GM23338 (cell line): ENCODE results near the gene AP3B2. TPM values are rescaled to one million over a fixed set of nuclear protein-coding genes. Genes with fewer than 3 reads are reported as not detected.

ENCODE experiments used
- ATAC-seq: fragments of 200-7000 bp; cut with Tn5 transposase; 3 replicates; pipeline ENCODE4 v1.9.1; 2020
- DNase-seq: peaks from one replicate; pipeline ENCODE4 v3.0.0-alpha.2; 2015; ENCODE audit warnings: low spot score
- H2AFZ ChIP-seq: fragments of 200-600 bp; sonication (generic); 2 replicates; pipeline ENCODE4 v1.8.0; 2016; ENCODE audit warnings: antibody characterized with exemption, mild to moderate bottlenecking, moderate library complexity
- H3F3A ChIP-seq: fragments of 200-600 bp; sonication (generic); replicated peaks from 2 replicates; pipeline ENCODE4 v1.8.0; 2017; ENCODE audit warnings: antibody characterized with exemption, mixed run types, low read depth
- H3K27ac ChIP-seq: fragments of 200-600 bp; sonication (generic); 2 replicates; pipeline ENCODE4 v1.6.1; 2016; ENCODE audit warnings: low read depth
- H3K27me3 ChIP-seq: fragments of 200-600 bp; sonication (generic); 2 replicates; pipeline ENCODE4 v1.8.0; 2016; ENCODE audit warnings: mild to moderate bottlenecking, mixed run types, moderate library complexity; ENCODE audit not compliant: insufficient read depth
- H3K36me3 ChIP-seq: fragments of 200-600 bp; sonication (generic); 2 replicates; pipeline ENCODE4 v1.8.0; 2016; ENCODE audit warnings: mild to moderate bottlenecking; ENCODE audit not compliant: insufficient read depth
- H3K4me1 ChIP-seq: fragments of 200-600 bp; sonication (generic); 2 replicates; pipeline ENCODE4 v1.8.0; 2016; ENCODE audit warnings: mild to moderate bottlenecking, moderate library complexity; ENCODE audit not compliant: insufficient read depth
- H3K4me2 ChIP-seq: fragments of 200-600 bp; sonication (generic); 2 replicates; pipeline ENCODE4 v1.7.1; 2017; ENCODE audit warnings: mixed run types
- H3K4me3 ChIP-seq: fragments of 200-600 bp; sonication (generic); 2 replicates; pipeline ENCODE4 v1.6.1; 2016; ENCODE audit warnings: mixed run types
- H3K79me2 ChIP-seq: fragments of 200-600 bp; sonication (generic); replicated peaks from 2 replicates; pipeline ENCODE4 v1.8.0; 2017; ENCODE audit warnings: mild to moderate bottlenecking; ENCODE audit not compliant: insufficient read depth
- H3K9me2 ChIP-seq: fragments of 200-600 bp; sonication (generic); 2 replicates; pipeline ENCODE4 v1.8.0; 2017; ENCODE audit not compliant: insufficient read depth
- H4K20me1 ChIP-seq: fragments of 200-600 bp; sonication (generic); replicated peaks from 2 replicates; pipeline ENCODE4 v1.8.0; 2017; ENCODE audit warnings: mild to moderate bottlenecking; ENCODE audit not compliant: insufficient read depth
- H3K27ac Mint-ChIP-seq: 2 replicates; pipeline ENCODE4 v1.8.0; 2020; ENCODE audit warnings: inconsistent platforms, mild to moderate bottlenecking, moderate library complexity, mixed read lengths
- H3K27me3 Mint-ChIP-seq: 3 replicates; pipeline ENCODE4 v1.8.0; 2022; ENCODE audit warnings: low read depth, mild to moderate bottlenecking, moderate library complexity, mixed read lengths, inconsistent platforms; ENCODE audit not compliant: insufficient read depth, poor library complexity
- H3K36me3 Mint-ChIP-seq: 3 replicates; pipeline ENCODE4 v1.8.0; 2021; ENCODE audit warnings: low read depth, mild to moderate bottlenecking, inconsistent platforms, moderate library complexity, mixed read lengths
- H3K4me1 Mint-ChIP-seq: 3 replicates; pipeline ENCODE4 v1.8.0; 2020; ENCODE audit warnings: mild to moderate bottlenecking, inconsistent platforms, mixed read lengths
- H3K4me3 Mint-ChIP-seq: 3 replicates; pipeline ENCODE4 v1.8.0; 2021; ENCODE audit warnings: moderate library complexity, mild to moderate bottlenecking, inconsistent platforms, mixed read lengths
- H3K9me3 Mint-ChIP-seq: 3 replicates; pipeline ENCODE4 v1.8.0; 2020; ENCODE audit warnings: moderate library complexity, mild to moderate bottlenecking, inconsistent platforms, mixed read lengths
- CREB1 ChIP-seq: fragments of 250-450 bp; sonication (Bioruptor Pico); IDR thresholded peaks from 2 replicates; pipeline ENCODE4 v1.5.0; 2020; ENCODE audit warnings: low read depth, mild to moderate bottlenecking, moderate library complexity
- EZH2 ChIP-seq: fragments of 200-600 bp; sonication (generic); IDR thresholded peaks from one replicate; pipeline ENCODE4 v1.8.0; 2017; ENCODE audit warnings: antibody characterized with exemption, mild to moderate bottlenecking, low read depth; ENCODE audit not compliant: unreplicated experiment
- EZH2phosphoT487 ChIP-seq: fragments of 200-600 bp; sonication (generic); IDR thresholded peaks from one replicate; pipeline ENCODE4 v1.8.1; 2018; ENCODE audit warnings: antibody characterized with exemption; ENCODE audit not compliant: unreplicated experiment
- JUNB ChIP-seq: IDR thresholded peaks from one replicate; pipeline ENCODE4 v1.6.1; 2016; ENCODE audit warnings: antibody characterized with exemption; ENCODE audit not compliant: unreplicated experiment
- NANOG ChIP-seq: IDR thresholded peaks from 2 replicates; pipeline ENCODE4 v1.6.1; 2016; ENCODE audit warnings: antibody characterized with exemption, borderline replicate concordance
- POLR2AphosphoS5 ChIP-seq: IDR thresholded peaks from 2 replicates; pipeline ENCODE4 v1.6.1; 2016; ENCODE audit warnings: antibody characterized with exemption, low read depth
- STAT1 ChIP-seq: IDR thresholded peaks from one replicate; pipeline ENCODE4 v1.6.1; 2016; ENCODE audit warnings: antibody characterized with exemption; ENCODE audit not compliant: unreplicated experiment
- ZNF114 ChIP-seq: fragments of 250-450 bp; sonication (Bioruptor Pico); IDR thresholded peaks from 2 replicates; pipeline ENCODE4 v1.5.0; 2020; ENCODE audit warnings: mild to moderate bottlenecking, moderate library complexity
- ZNF331 ChIP-seq: fragments of 250-450 bp; sonication (Bioruptor Pico); IDR thresholded peaks from 2 replicates; pipeline ENCODE4 v1.5.0; 2020; ENCODE audit warnings: low read depth, mild to moderate bottlenecking, moderate library complexity
- polyA plus RNA-seq: library from polyadenylated mRNA; unstranded; fragments of >200 nt; fragmentation: Nextera tagmentation; extraction: Ambion mirVana; gene quantifications from 2 replicates; pipeline ENCODE4 v1.2.1, GENCODE V29; 2016
- total RNA-seq: library from RNA; depleted of rRNA; stranded (reverse); fragments of >200 nt; shearing (Covaris generic); gene quantifications from 2 replicates; pipeline ENCODE4 v1.2.3, GENCODE V29; 2014
- TF ChIP-seq, protein P1 (sequence below): IDR thresholded peaks from 2 replicates; pipeline ENCODE4 v1.6.1; 2016; ENCODE audit warnings: antibody characterized with exemption
- TF ChIP-seq, protein P2 (sequence below): IDR thresholded peaks from one replicate; pipeline ENCODE4 v1.6.1; 2018; ENCODE audit warnings: antibody characterized with exemption; ENCODE audit not compliant: unreplicated experiment
- TF ChIP-seq, protein P3 (sequence below), 2 experiments: fragments of 200-600 bp in 1 of 2; sonication (generic) in 1 of 2; conservative IDR thresholded peaks; 2 replicates each; pipeline versions ENCODE4 v1.5.1 to v1.6.1; 2016 to 2017; ENCODE audit warnings: antibody characterized with exemption in 2 of 2, low read depth in 2 of 2, mild to moderate bottlenecking in 2 of 2, moderate library complexity in 1 of 2

Gene AP3B2
- total and polyA plus RNA-seq, 2 experiments from 2014 or later = 9.5 to 19.2 TPM

DNA sequence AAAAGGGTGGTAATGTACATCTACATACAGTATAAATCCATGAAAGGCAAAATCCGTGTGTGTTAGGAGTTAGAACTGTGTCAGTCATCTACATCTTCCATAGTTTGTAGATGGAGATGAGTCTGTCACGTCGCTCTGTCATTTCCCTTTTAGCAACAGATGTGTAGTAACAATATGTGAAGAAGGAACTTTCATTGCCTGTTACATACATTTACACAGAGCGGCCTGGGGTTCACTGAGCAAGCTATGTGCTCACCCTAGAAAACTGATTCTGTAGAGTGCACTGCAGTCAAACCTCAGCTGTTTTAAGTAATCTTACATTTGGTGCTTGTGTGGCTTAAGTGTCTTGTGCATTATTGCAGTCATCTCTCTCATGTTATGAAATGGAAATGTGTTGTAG is 41.6 kb upstream of the AP3B2 start:
- Mint-ChIP-seq H3K27me3 (peaks cover 4% of the 10 kb centered on the region), H3K4me3 (peak overlapping the region; percentile 96), H3K4me1 (peaks cover 10% of the 10 kb centered on the region), H3K36me3 (peaks cover 28% of the 10 kb centered on the region), H3K27ac (no peak overlapping the region), H3K9me3 (no peaks in the 10 kb centered on the region)
- peaks cover 11% of the 10 kb centered on the region for H4K20me1 ChIP-seq
- peaks cover 44% of the 10 kb centered on the region for H3K79me2 ChIP-seq
- H3K4me1 ChIP-seq = peaks cover 13% of the 10 kb centered on the region
- H3K4me3 ChIP-seq = peak overlapping the region; percentile 96
- ATAC-seq (no peak), DNase-seq (no peak)
- H3F3A ChIP-seq = peaks cover 5% of the 10 kb centered on the region; the same call in 1 of the 2 replicates
- peak overlapping the region; percentile 88 for H3K4me2 ChIP-seq
- no peak overlapping the region for H3K27ac ChIP-seq
- TF ChIP-seq EZH2phosphoT487 (no peak), NANOG (no peak), POLR2AphosphoS5 (no peak), CREB1 (CRISPR knock-in tag) (no peak), JUNB (no peak), EZH2 (no peak), ZNF331 (CRISPR knock-in tag) (no peak), ZNF114 (no peak), STAT1 (no peak)
- TF ChIP-seq, protein P1, sequence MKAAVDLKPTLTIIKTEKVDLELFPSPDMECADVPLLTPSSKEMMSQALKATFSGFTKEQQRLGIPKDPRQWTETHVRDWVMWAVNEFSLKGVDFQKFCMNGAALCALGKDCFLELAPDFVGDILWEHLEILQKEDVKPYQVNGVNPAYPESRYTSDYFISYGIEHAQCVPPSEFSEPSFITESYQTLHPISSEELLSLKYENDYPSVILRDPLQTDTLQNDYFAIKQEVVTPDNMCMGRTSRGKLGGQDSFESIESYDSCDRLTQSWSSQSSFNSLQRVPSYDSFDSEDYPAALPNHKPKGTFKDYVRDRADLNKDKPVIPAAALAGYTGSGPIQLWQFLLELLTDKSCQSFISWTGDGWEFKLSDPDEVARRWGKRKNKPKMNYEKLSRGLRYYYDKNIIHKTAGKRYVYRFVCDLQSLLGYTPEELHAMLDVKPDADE = no peak
- TF ChIP-seq, protein P2, sequence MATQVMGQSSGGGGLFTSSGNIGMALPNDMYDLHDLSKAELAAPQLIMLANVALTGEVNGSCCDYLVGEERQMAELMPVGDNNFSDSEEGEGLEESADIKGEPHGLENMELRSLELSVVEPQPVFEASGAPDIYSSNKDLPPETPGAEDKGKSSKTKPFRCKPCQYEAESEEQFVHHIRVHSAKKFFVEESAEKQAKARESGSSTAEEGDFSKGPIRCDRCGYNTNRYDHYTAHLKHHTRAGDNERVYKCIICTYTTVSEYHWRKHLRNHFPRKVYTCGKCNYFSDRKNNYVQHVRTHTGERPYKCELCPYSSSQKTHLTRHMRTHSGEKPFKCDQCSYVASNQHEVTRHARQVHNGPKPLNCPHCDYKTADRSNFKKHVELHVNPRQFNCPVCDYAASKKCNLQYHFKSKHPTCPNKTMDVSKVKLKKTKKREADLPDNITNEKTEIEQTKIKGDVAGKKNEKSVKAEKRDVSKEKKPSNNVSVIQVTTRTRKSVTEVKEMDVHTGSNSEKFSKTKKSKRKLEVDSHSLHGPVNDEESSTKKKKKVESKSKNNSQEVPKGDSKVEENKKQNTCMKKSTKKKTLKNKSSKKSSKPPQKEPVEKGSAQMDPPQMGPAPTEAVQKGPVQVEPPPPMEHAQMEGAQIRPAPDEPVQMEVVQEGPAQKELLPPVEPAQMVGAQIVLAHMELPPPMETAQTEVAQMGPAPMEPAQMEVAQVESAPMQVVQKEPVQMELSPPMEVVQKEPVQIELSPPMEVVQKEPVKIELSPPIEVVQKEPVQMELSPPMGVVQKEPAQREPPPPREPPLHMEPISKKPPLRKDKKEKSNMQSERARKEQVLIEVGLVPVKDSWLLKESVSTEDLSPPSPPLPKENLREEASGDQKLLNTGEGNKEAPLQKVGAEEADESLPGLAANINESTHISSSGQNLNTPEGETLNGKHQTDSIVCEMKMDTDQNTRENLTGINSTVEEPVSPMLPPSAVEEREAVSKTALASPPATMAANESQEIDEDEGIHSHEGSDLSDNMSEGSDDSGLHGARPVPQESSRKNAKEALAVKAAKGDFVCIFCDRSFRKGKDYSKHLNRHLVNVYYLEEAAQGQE = no peak
- TF ChIP-seq, protein P3, sequence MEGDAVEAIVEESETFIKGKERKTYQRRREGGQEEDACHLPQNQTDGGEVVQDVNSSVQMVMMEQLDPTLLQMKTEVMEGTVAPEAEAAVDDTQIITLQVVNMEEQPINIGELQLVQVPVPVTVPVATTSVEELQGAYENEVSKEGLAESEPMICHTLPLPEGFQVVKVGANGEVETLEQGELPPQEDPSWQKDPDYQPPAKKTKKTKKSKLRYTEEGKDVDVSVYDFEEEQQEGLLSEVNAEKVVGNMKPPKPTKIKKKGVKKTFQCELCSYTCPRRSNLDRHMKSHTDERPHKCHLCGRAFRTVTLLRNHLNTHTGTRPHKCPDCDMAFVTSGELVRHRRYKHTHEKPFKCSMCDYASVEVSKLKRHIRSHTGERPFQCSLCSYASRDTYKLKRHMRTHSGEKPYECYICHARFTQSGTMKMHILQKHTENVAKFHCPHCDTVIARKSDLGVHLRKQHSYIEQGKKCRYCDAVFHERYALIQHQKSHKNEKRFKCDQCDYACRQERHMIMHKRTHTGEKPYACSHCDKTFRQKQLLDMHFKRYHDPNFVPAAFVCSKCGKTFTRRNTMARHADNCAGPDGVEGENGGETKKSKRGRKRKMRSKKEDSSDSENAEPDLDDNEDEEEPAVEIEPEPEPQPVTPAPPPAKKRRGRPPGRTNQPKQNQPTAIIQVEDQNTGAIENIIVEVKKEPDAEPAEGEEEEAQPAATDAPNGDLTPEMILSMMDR (conservative IDR thresholded peaks at IDR 0.05; ENCODE audit: low read depth in 2 of 2) = no peak
- peaks cover 9% of the 10 kb centered on the region; the same call in 1 of the 2 replicates for H3K36me3 ChIP-seq
- H3K9me2 ChIP-seq = no peaks in the 10 kb centered on the region
- peak overlapping the region; percentile 78; the same call in 1 of the 2 replicates for H2AFZ ChIP-seq
- H3K27me3 ChIP-seq = no peaks in the 10 kb centered on the region
